Upper lobe of left lung (tissue), 6 donors: ENCODE data around the gene FAF1. TPM values are rescaled to one million over a fixed set of nuclear protein-coding genes. Genes with fewer than 3 reads are reported as not detected.

ENCODE experiments used
- ATAC-seq, 2 donors: fragments of 200-7000 bp; cut with Tn5 transposase; one replicate each; pipeline ENCODE4 v1.9.1; 2022; ENCODE audit warnings: mild to moderate bottlenecking in 2 of 2, moderate library complexity in 2 of 2; ENCODE audit not compliant: low FRiP score in 2 of 2
- DNase-seq, 2 donors: peaks; one replicate each; pipeline ENCODE4 v3.0.0-alpha.2; 2019 to 2020
- H3K27ac ChIP-seq, 4 donors: fragments of 200-600 bp; sonication (generic); one replicate each; pipeline ENCODE4 v1.5.1; 2016 to 2019
- H3K27me3 ChIP-seq, 4 donors: fragments of 200-600 bp; sonication (generic); one replicate each; pipeline ENCODE4 v1.5.1; 2017 to 2019
- H3K36me3 ChIP-seq, 4 donors: fragments of 200-600 bp; sonication (generic); one replicate each; pipeline ENCODE4 v1.5.1; 2016 to 2019
- H3K4me1 ChIP-seq, 4 donors: fragments of 200-600 bp; sonication (generic); one replicate each; pipeline ENCODE4 v1.5.1; 2018 to 2019
- H3K4me3 ChIP-seq, 4 donors: fragments of 200-600 bp; sonication (generic); one replicate each; pipeline ENCODE4 v1.5.1; 2017 to 2019; ENCODE audit warnings: mild to moderate bottlenecking in 2 of 4, moderate library complexity in 1 of 4
- H3K9me3 ChIP-seq, 4 donors: fragments of 200-600 bp; sonication (generic); one replicate each; pipeline ENCODE4 v1.5.1; 2018 to 2019
- CTCF ChIP-seq, 6 experiments: fragments of 450-650 bp in 4 of 6; fragments of 200-600 bp in 2 of 6; sonication (generic) in 2 of 6; IDR thresholded peaks; one replicate each; pipeline ENCODE4 v1.5.1; 2016 to 2019; ENCODE audit warnings: antibody characterized with exemption in 6 of 6
- EP300 ChIP-seq, 4 donors: sonication (generic); formaldehyde crosslinking; IDR thresholded peaks; one replicate each; pipeline ENCODE4 v1.5.1; 2017; ENCODE audit warnings: antibody characterized with exemption in 4 of 4, control low read depth in 2 of 4
- POLR2A ChIP-seq, 4 donors: fragments of 450-650 bp; IDR thresholded peaks; one replicate each; pipeline ENCODE4 v1.5.1; 2016 to 2017; ENCODE audit warnings: antibody characterized with exemption in 4 of 4, mild to moderate bottlenecking in 2 of 4
- POLR2AphosphoS5 ChIP-seq, 2 donors: sonication (generic); formaldehyde crosslinking; IDR thresholded peaks; one replicate each; pipeline ENCODE4 v1.5.1; 2017; ENCODE audit warnings: antibody characterized with exemption in 2 of 2
- WGBS, 2 donors: methylation state at CpG; one replicate each; pipeline ENCODE4 v1.1.5; 2017 to 2018; 5-methylcytosine and 5-hydroxymethylcytosine counted together
- total RNA-seq, 6 donors: library from RNA; depleted of rRNA in 4 of 6; stranded (reverse); fragments of >200 nt in 4 of 6; gene quantifications; one replicate each; pipeline versions ENCODE4 v1.1.0 to v1.2.1, GENCODE V29; 2016 to 2021
- donor health status: DM: no; HTN: no; CAD: no; lungs with moderate emphysema.
- donor health status: DM: no; HTN: yes; CAD: no; lungs with severe emphysema.

Gene FAF1
- total RNA-seq, 6 donors from 2014 or later: 30.2 to 52.3 (median 35.0) TPM

DNA sequence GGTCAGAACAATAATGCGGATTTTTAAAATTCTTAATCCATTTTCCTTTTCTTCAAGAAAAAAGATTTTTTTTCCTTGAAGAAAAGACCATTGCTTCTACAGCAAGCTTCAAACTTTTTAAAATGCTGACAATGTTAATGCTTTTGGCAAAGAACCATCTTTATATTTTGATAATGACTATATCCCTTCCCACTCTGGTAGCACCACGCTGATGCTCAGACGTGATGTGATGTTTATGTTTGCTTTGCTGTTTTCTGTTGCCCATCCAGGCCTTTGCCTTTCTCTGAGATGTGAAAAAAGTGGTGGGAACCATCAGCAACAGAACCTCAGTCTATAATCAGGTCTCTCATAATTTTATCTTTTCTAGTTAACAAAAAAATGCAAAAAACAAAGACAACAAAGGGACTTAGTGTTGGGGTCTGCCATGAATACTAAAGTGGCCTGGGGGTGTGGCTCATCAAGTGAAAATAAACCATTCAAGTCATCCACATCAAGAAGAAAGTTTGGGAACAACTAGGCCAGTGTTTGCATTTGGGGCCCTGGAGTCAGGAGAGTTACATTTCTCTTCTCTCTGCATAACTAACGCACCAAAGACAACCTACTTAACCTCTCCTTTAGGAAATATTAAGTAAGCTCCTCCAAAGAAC lies 292.2 kb downstream of the FAF1 start:
- Histone ChIP-seq H3K4me3 (no peak overlapping the region), H3K36me3 (no peaks in the 10 kb centered on the region), H3K27ac (peak overlapping the region in 3 of 4 donors; percentile 0 to 28 (median 27)), H3K27me3 (no peaks in the 10 kb centered on the region), H3K4me1 (peaks cover 21 to 28% (median 23%) of the 10 kb centered on the region in 4 donors), H3K9me3 (no peaks in the 10 kb centered on the region)
- WGBS, 2 donors: 59 to 67% methylated on average over 4 of the region's 4 CpGs
- no peak for ATAC-seq
- no peak for DNase-seq
- TF ChIP-seq POLR2AphosphoS5 (IDR thresholded peaks at IDR 0.05) (no peak), EP300 (IDR thresholded peaks at IDR 0.05) (no peak), CTCF (IDR thresholded peaks at IDR 0.05) (no peak), POLR2A (IDR thresholded peaks at IDR 0.05) (no peak)

DNA sequence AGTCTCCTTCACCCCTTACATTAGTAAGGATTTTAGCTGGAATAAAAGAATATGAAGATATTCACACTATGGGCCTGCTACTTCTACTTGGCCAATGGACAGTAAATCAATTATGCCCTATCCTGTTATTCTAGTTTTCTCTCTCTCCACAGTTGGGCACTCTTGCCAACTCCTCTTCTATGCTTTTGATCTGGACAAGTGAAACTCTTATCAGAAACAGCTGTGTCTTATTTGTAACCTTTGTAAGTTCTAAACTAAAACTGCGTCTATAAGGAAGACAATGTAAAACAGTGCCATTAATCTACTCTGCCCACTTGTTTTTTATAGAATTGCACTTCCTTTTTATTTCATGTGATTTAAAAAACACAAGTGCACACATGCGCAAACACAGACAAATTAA lies 292.8 kb downstream of the FAF1 start:
- TF ChIP-seq POLR2AphosphoS5 (IDR thresholded peaks at IDR 0.05) (no peak), EP300 (IDR thresholded peaks at IDR 0.05) (no peak), CTCF (IDR thresholded peaks at IDR 0.05) (no peak), POLR2A (IDR thresholded peaks at IDR 0.05) (no peak)
- 44 to 49% methylated on average over 2 of the region's 2 CpGs for WGBS, 2 donors
- H3K4me3 ChIP-seq: no peak overlapping the region
- H3K27ac ChIP-seq: peak overlapping the region in 2 of 4 donors; percentile 0 to 27
- no peak for ATAC-seq
- no peaks in the 10 kb centered on the region for H3K36me3 ChIP-seq
- DNase-seq: no peak
- no peaks in the 10 kb centered on the region for H3K27me3 ChIP-seq
- peaks cover 21 to 28% (median 23%) of the 10 kb centered on the region in 4 donors for H3K4me1 ChIP-seq
- no peaks in the 10 kb centered on the region for H3K9me3 ChIP-seq

GRCh38 chr1:50666849-50667248 lies 293.2 kb downstream of the FAF1 start:
- Histone ChIP-seq H3K4me1 (peaks cover 21 to 28% (median 23%) of the 10 kb centered on the region in 4 donors), H3K4me3 (no peak overlapping the region), H3K27ac (peak overlapping the region in 3 of 4 donors; percentile 0 to 27 (median 7)), H3K9me3 (no peaks in the 10 kb centered on the region), H3K36me3 (no peaks in the 10 kb centered on the region), H3K27me3 (no peaks in the 10 kb centered on the region)
- ATAC-seq: no peak
- no peak for DNase-seq
- TF ChIP-seq EP300 (IDR thresholded peaks at IDR 0.05) (no peak), POLR2AphosphoS5 (IDR thresholded peaks at IDR 0.05) (no peak), POLR2A (IDR thresholded peaks at IDR 0.05) (no peak), CTCF (IDR thresholded peaks at IDR 0.05) (no peak)

DNA sequence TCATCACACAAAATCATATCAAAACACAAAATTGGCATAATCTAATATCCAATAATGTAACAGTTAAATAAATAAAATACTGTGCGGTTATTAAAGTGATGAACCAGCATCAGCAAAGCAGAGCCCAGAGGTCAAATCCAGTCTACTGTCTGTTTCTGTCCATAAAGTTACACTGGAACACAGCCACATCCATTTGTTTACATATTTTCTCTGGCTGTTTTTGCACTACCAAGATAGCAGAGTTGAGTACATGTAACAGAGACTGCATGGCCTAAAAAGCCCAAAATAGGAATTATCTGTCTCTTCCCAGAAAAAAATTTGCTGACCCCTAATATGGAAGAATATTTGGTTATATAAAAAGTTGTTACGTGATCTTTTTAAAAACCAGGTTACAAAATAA lies 294.7 kb downstream of the FAF1 start:
- WGBS, 2 donors: 70 to 74% methylated on average over 2 of the region's 2 CpGs
- Histone ChIP-seq H3K36me3 (no peaks in the 10 kb centered on the region), H3K27me3 (no peaks in the 10 kb centered on the region), H3K4me1 (peaks cover 21 to 28% (median 23%) of the 10 kb centered on the region in 4 donors), H3K27ac (no peak overlapping the region), H3K4me3 (no peak overlapping the region), H3K9me3 (no peaks in the 10 kb centered on the region)
- TF ChIP-seq EP300 (IDR thresholded peaks at IDR 0.05): no peak
- no peak for TF ChIP-seq POLR2A (IDR thresholded peaks at IDR 0.05)
- no peak for TF ChIP-seq CTCF (IDR thresholded peaks at IDR 0.05)
- TF ChIP-seq POLR2AphosphoS5 (IDR thresholded peaks at IDR 0.05): no peak
- no peak for ATAC-seq
- no peak for DNase-seq

DNA sequence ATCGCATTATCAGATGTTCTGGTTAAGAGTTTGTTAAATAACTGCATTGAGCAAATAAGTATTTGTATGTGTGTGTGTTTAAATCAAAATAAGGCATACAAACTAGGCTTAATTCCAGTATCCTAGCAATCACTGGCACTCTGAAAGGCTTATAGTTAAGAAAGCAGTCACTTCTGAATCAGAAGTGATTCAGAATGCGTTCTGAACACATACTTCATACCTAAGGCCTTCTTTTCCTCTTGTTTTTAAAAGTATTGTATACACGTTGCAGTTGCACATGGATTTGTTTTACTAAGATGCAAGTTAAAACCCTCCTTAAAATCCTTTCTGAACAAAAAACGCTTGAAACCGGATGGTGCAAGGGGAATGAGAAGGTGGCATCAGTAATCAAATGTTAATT lies 298.4 kb downstream of the FAF1 start:
- Histone ChIP-seq H3K4me3 (no peak overlapping the region), H3K4me1 (peaks cover 19 to 28% (median 26%) of the 10 kb centered on the region in 4 donors), H3K9me3 (no peaks in the 10 kb centered on the region), H3K27me3 (no peaks in the 10 kb centered on the region), H3K36me3 (no peaks in the 10 kb centered on the region), H3K27ac (peak overlapping the region in 3 of 4 donors; percentile 0 to 53 (median 12))
- WGBS, 2 donors: 69 to 84% methylated on average over 5 of the region's 5 CpGs
- TF ChIP-seq EP300 (IDR thresholded peaks at IDR 0.05) (no peak), CTCF (IDR thresholded peaks at IDR 0.05) (no peak), POLR2AphosphoS5 (IDR thresholded peaks at IDR 0.05) (no peak), POLR2A (IDR thresholded peaks at IDR 0.05) (no peak)
- ATAC-seq: no peak
- DNase-seq: no peak
